Gastrocnemius medialis (tissue), 4 donors: ENCODE results near the gene NPAS2. TPM values are rescaled to one million over a fixed set of nuclear protein-coding genes. Genes with fewer than 3 reads are reported as not detected.

Experiments used
- ATAC-seq, 2 donors: fragments of 150-250 bp; one replicate each; pipeline ENCODE4 v1.9.1; 2016
- DNase-seq, 2 donors: peaks; one replicate each; pipeline ENCODE4 v3.0.0-alpha.2; 2019
- H3K27ac ChIP-seq, 4 donors: fragments of 200-600 bp; sonication (generic); 1 replicate in 1 of 4; 2 replicates in 3 of 4; pipeline ENCODE4 v1.5.1; 2016 to 2018; ENCODE audit warnings: mild to moderate bottlenecking in 2 of 4, moderate library complexity in 1 of 4
- H3K27me3 ChIP-seq, 3 donors: fragments of 200-600 bp; sonication (generic) in 2 of 3; 1 replicate in 1 of 3; 2 replicates in 2 of 3; pipeline versions ENCODE4 v1.5.1 to v1.6.0; 2016 to 2019; ENCODE audit warnings: mild to moderate bottlenecking in 1 of 3, moderate library complexity in 1 of 3
- H3K36me3 ChIP-seq, 2 donors: fragments of 200-600 bp; sonication (generic) in 1 of 2; one replicate each; pipeline ENCODE4 v1.5.1; 2017 to 2018
- H3K4me1 ChIP-seq, 2 donors: fragments of 200-600 bp; sonication (generic) in 1 of 2; one replicate each; pipeline ENCODE4 v1.5.1; 2016 to 2017; ENCODE audit warnings: mild to moderate bottlenecking in 2 of 2
- H3K4me3 ChIP-seq, 4 donors: fragments of 200-600 bp; sonication (generic) in 3 of 4; 1 replicate in 1 of 4; 2 replicates in 3 of 4; pipeline ENCODE4 v1.5.1; 2016 to 2019; ENCODE audit warnings: mild to moderate bottlenecking in 2 of 4
- H3K9me3 ChIP-seq, 3 donors: fragments of 200-600 bp; sonication (generic) in 2 of 3; 1 replicate in 1 of 3; 2 replicates in 2 of 3; pipeline ENCODE4 v1.5.1; 2016 to 2019
- CTCF ChIP-seq, 5 experiments: fragments of 450-650 bp in 3 of 5; fragments of 200-600 bp in 2 of 5; sonication (generic) in 2 of 5; IDR thresholded peaks in 4 of 5; conservative IDR thresholded peaks in 1 of 5; 1 replicate in 4 of 5; 2 replicates in 1 of 5; pipeline ENCODE4 v1.5.1; 2016 to 2019; ENCODE audit warnings: antibody characterized with exemption in 5 of 5, mild to moderate bottlenecking in 3 of 5, moderate library complexity in 3 of 5
- POLR2A ChIP-seq, 2 donors: fragments of 450-650 bp; IDR thresholded peaks; one replicate each; pipeline ENCODE4 v1.6.1; 2017; ENCODE audit warnings: antibody characterized with exemption in 2 of 2, mild to moderate bottlenecking in 2 of 2, moderate library complexity in 2 of 2
- in situ Hi-C, 4 donors: fragments of 200-750 bp; cut with MboI; loops; one replicate each; pipeline versions ENCODE4 v1.15.0 to v1.8.0; 2017; ENCODE audit warnings: low sequenced_read_pairs in 4 of 4
- intact Hi-C: fragments of 100-400 bp; cut with DNase I; formaldehyde crosslinking; loops from one replicate; pipeline ENCODE4 v1.15.1; 2023; ENCODE audit warnings: low total_unique reads
- total RNA-seq, 4 donors: library from RNA; depleted of rRNA; stranded (reverse); fragments of >200 nt; gene quantifications; one replicate each; pipeline versions ENCODE4 v1.1.0 to v1.2.3, GENCODE V29; 2016

NPAS2 gene
- total RNA-seq, 4 donors from 2014 or later, result 11.4 to 48.2 (median 36.6) TPM

GRCh38 chr2:100923461-100924060, 103.6 kb downstream of the NPAS2 start:
- Histone ChIP-seq H3K4me3 (no peak overlapping the region), H3K4me1 (peaks cover 6 to 8% of the 10 kb centered on the region in 2 donors), H3K9me3 (no peaks in the 10 kb centered on the region), H3K27me3 (no peaks in the 10 kb centered on the region), H3K27ac (no peak overlapping the region), H3K36me3 (no peaks in the 10 kb centered on the region)
- intact Hi-C loops (no loop called here), in situ Hi-C loops (no loop called here)
- no peak for DNase-seq
- TF ChIP-seq CTCF (IDR thresholded peaks at IDR 0.05 in 4 of 5, conservative IDR thresholded peaks at IDR 0.05 in 1 of 5) (no peak), POLR2A (IDR thresholded peaks at IDR 0.05) (no peak)
- no peak for ATAC-seq

GRCh38 chr2:100924122-100924519, 104.2 kb downstream of the NPAS2 start:
- Histone ChIP-seq H3K4me1 (peaks cover 12 to 13% of the 10 kb centered on the region in 2 donors), H3K27ac (peak overlapping the region in 3 of 4 donors; percentile 22 to 62 (median 31)), H3K9me3 (no peaks in the 10 kb centered on the region), H3K4me3 (no peak overlapping the region), H3K36me3 (no peaks in the 10 kb centered on the region), H3K27me3 (no peaks in the 10 kb centered on the region)
- in situ Hi-C loops (no loop called here), intact Hi-C loops (no loop called here)
- DNase-seq (no peak), ATAC-seq (no peak)
- TF ChIP-seq CTCF (IDR thresholded peaks at IDR 0.05 in 4 of 5, conservative IDR thresholded peaks at IDR 0.05 in 1 of 5), result no peak
- TF ChIP-seq POLR2A (IDR thresholded peaks at IDR 0.05), result no peak

- Histone ChIP-seq H3K36me3 (no peaks in the 10 kb centered on the region), H3K27ac (peak overlapping the region in 3 of 4 donors; percentile 22 to 62 (median 31)), H3K4me1 (peaks cover 14% of the 10 kb centered on the region in 2 donors), H3K4me3 (no peak overlapping the region), H3K9me3 (no peaks in the 10 kb centered on the region), H3K27me3 (no peaks in the 10 kb centered on the region)
- no peak for TF ChIP-seq CTCF (IDR thresholded peaks at IDR 0.05 in 4 of 5, conservative IDR thresholded peaks at IDR 0.05 in 1 of 5)
- TF ChIP-seq POLR2A (IDR thresholded peaks at IDR 0.05), result no peak
- ATAC-seq (peak in 1 of 2 donors; percentile 47), DNase-seq (no peak)
- in situ Hi-C loops (no loop called here), intact Hi-C loops (no loop called here)
Measured at GRCh38 chr2:100924520-100925451, 104.8 kb downstream of the NPAS2 start.

- intact Hi-C loops (no loop called here), in situ Hi-C loops (no loop called here)
- TF ChIP-seq POLR2A (IDR thresholded peaks at IDR 0.05), result no peak
- no peak for TF ChIP-seq CTCF (IDR thresholded peaks at IDR 0.05 in 4 of 5, conservative IDR thresholded peaks at IDR 0.05 in 1 of 5)
- H3K36me3 ChIP-seq, result no peaks in the 10 kb centered on the region
- H3K27ac ChIP-seq, result no peak overlapping the region
- DNase-seq (no peak), ATAC-seq (no peak)
- no peaks in the 10 kb centered on the region for H3K27me3 ChIP-seq
- H3K4me3 ChIP-seq, result no peak overlapping the region
- no peaks in the 10 kb centered on the region for H3K9me3 ChIP-seq
- peaks cover 14% of the 10 kb centered on the region in 2 donors for H3K4me1 ChIP-seq
Measured at GRCh38 chr2:100928235-100928634, 108.3 kb downstream of the NPAS2 start.
